Ovary (tissue), 3 donors: ENCODE data around the gene PABPN1.

Source experiments
- EP300 ChIP-seq: sonication (generic); formaldehyde crosslinking; IDR thresholded peaks from one replicate; pipeline ENCODE4 v1.6.1; 2017; ENCODE audit warnings: antibody characterized with exemption
- POLR2A ChIP-seq: fragments of 450-650 bp; IDR thresholded peaks from one replicate; pipeline ENCODE4 v1.6.1; 2017; ENCODE audit warnings: antibody characterized with exemption, mild to moderate bottlenecking, moderate library complexity
- TF ChIP-seq, protein P1 (sequence below), 3 donors: fragments of 450-650 bp in 2 of 3; fragments of 200-600 bp in 1 of 3; IDR thresholded peaks; one replicate each; pipeline versions ENCODE4 v1.5.1 to v1.8.0; 2016 to 2022; ENCODE audit warnings: antibody characterized with exemption in 3 of 3, mild to moderate bottlenecking in 1 of 3
- donor health status: DM: no; HTN: no; CAD: no.

DNA sequence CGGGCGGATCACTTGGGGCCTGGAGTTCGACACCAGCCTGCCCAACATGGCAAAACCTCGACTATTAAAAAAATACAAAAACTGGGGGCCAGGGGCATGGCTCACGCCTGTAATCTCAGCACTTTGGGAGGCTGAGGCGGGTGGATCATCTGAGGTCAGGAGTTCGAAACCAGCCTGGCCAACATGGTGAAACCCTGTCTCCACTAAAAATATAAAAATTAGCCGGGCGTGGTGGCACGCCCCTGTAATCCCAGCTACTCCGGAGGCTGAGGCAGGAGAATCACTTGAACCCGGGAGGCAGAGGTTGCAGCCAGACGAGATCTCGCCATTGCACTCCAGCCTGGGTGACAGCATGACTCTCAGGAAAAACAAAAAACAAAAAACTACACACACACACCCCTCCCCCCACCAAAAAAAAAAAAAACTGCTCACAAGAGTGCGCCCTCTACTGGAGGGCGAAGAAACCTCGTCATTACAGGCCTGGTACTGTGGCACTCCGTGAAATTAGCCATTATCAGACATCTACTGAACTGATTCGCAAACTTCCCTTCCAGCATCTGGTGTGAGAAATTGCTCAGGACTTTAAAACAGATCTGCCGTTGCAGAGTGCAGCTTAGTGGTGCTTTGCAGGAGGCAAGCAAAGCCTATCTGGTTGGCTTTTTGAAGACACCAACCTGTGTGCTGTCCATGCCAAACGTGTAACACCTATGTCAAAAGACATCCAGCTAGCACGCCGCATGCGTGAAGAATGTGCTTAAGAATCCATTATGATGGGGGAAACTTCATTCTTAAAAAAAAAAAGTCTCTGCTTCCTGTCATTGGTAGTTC lies 26.3 kb upstream of the PABPN1 start:
- TF ChIP-seq, protein P1, sequence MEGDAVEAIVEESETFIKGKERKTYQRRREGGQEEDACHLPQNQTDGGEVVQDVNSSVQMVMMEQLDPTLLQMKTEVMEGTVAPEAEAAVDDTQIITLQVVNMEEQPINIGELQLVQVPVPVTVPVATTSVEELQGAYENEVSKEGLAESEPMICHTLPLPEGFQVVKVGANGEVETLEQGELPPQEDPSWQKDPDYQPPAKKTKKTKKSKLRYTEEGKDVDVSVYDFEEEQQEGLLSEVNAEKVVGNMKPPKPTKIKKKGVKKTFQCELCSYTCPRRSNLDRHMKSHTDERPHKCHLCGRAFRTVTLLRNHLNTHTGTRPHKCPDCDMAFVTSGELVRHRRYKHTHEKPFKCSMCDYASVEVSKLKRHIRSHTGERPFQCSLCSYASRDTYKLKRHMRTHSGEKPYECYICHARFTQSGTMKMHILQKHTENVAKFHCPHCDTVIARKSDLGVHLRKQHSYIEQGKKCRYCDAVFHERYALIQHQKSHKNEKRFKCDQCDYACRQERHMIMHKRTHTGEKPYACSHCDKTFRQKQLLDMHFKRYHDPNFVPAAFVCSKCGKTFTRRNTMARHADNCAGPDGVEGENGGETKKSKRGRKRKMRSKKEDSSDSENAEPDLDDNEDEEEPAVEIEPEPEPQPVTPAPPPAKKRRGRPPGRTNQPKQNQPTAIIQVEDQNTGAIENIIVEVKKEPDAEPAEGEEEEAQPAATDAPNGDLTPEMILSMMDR (IDR thresholded peaks at IDR 0.05), result peak; percentile 56 to 65 (median 60)
- no peak for TF ChIP-seq POLR2A
- TF ChIP-seq EP300, result no peak
